Mesenchymal stem cell (in vitro differentiated cells and primary cell): Measurements from ENCODE around the gene THAP4.

Experiments used
- DNase-seq: peaks from one replicate; pipeline ENCODE4 v3.0.0-alpha.2; 2013
- H2AFZ ChIP-seq: one replicate; pipeline ENCODE4 v1.6.1; 2013; ENCODE audit warnings: low read depth, mild to moderate bottlenecking, control low read depth, inconsistent platforms, low read length, moderate library complexity
- H2AK5ac ChIP-seq: 2 replicates; pipeline ENCODE4 v1.6.1; 2013; ENCODE audit warnings: low read length, moderate library complexity, mild to moderate bottlenecking, inconsistent platforms; ENCODE audit not compliant: severe bottlenecking
- H2BK120ac ChIP-seq: one replicate; pipeline ENCODE4 v1.6.1; 2013; ENCODE audit warnings: low read depth, mild to moderate bottlenecking, inconsistent platforms, low read length, moderate library complexity
- H2BK12ac ChIP-seq, 2 experiments: one replicate each; pipeline ENCODE4 v1.6.1; 2013; ENCODE audit warnings: inconsistent platforms in 2 of 2, low read length in 2 of 2, mild to moderate bottlenecking in 2 of 2, moderate library complexity in 2 of 2, control low read depth in 1 of 2
- H2BK15ac ChIP-seq: one replicate; pipeline ENCODE4 v1.6.1; 2013; ENCODE audit warnings: mild to moderate bottlenecking, low read depth, inconsistent platforms; ENCODE audit not compliant: poor library complexity, severe bottlenecking
- H2BK5ac ChIP-seq: 2 replicates; pipeline ENCODE4 v1.6.1; 2013; ENCODE audit warnings: low read depth, mild to moderate bottlenecking, low read length, control low read depth, inconsistent platforms; ENCODE audit not compliant: poor library complexity, severe bottlenecking
- H3K14ac ChIP-seq, 2 experiments: one replicate each; pipeline ENCODE4 v1.6.1; 2013; ENCODE audit warnings: inconsistent platforms in 2 of 2, low read length in 2 of 2, control low read depth in 1 of 2, mild to moderate bottlenecking in 1 of 2, moderate library complexity in 1 of 2
- H3K18ac ChIP-seq, 2 experiments: one replicate each; pipeline ENCODE4 v1.6.1; 2013; ENCODE audit warnings: inconsistent platforms in 2 of 2, low read length in 2 of 2, control low read depth in 1 of 2, low read depth in 1 of 2, mild to moderate bottlenecking in 1 of 2
- H3K23ac ChIP-seq, 2 experiments: one replicate each; pipeline ENCODE4 v1.6.1; 2013; ENCODE audit warnings: inconsistent platforms in 2 of 2, low read length in 2 of 2, mild to moderate bottlenecking in 2 of 2, moderate library complexity in 2 of 2, control low read depth in 1 of 2
- H3K27ac ChIP-seq: 2 replicates; pipeline ENCODE4 v1.5.1; 2013; ENCODE audit warnings: mild to moderate bottlenecking, moderate library complexity, low read length, control low read depth, inconsistent platforms; ENCODE audit not compliant: poor library complexity, severe bottlenecking
- H3K27me3 ChIP-seq, 2 experiments: 2 replicates each; pipeline versions ENCODE4 v1.6.1 to v1.7.0; 2013; ENCODE audit warnings: low read length in 2 of 2, mild to moderate bottlenecking in 2 of 2, moderate library complexity in 2 of 2, control low read depth in 1 of 2, inconsistent platforms in 1 of 2; ENCODE audit not compliant: control insufficient read depth in 1 of 2, insufficient read depth in 1 of 2
- H3K36me3 ChIP-seq, 2 experiments: 2 replicates each; pipeline versions ENCODE4 v1.6.1 to v1.7.0; 2013; ENCODE audit warnings: low read length in 2 of 2, control low read depth in 1 of 2, inconsistent platforms in 1 of 2, low read depth in 1 of 2, mild to moderate bottlenecking in 1 of 2; ENCODE audit not compliant: insufficient read depth in 2 of 2, control insufficient read depth in 1 of 2
- H3K4ac ChIP-seq, 2 experiments: one replicate each; pipeline ENCODE4 v1.6.1; 2013; ENCODE audit warnings: inconsistent platforms in 2 of 2, low read length in 2 of 2, mild to moderate bottlenecking in 2 of 2, moderate library complexity in 2 of 2, control low read depth in 1 of 2, low read depth in 1 of 2
- H3K4me1 ChIP-seq: 2 replicates; pipeline ENCODE4 v1.6.1; 2013; ENCODE audit warnings: low read depth, low read length, control low read depth; ENCODE audit not compliant: control insufficient read depth, insufficient read depth
- H3K4me2 ChIP-seq: 2 replicates; pipeline ENCODE4 v1.6.1; 2013; ENCODE audit warnings: low read length, mild to moderate bottlenecking, inconsistent platforms; ENCODE audit not compliant: poor library complexity, severe bottlenecking
- H3K4me3 ChIP-seq, 2 experiments: 2 replicates each; pipeline versions ENCODE4 v1.5.1 to v1.7.0; 2013; ENCODE audit warnings: low read length in 2 of 2, mild to moderate bottlenecking in 2 of 2, control low read depth in 1 of 2, low read depth in 1 of 2; ENCODE audit not compliant: insufficient read depth in 1 of 2
- H3K79me1 ChIP-seq: replicated peaks from 2 replicates; pipeline ENCODE4 v1.6.1; 2013; ENCODE audit warnings: mild to moderate bottlenecking, control low read depth, low read length, inconsistent platforms; ENCODE audit not compliant: poor library complexity, severe bottlenecking
- H3K9ac ChIP-seq: 2 replicates; pipeline ENCODE4 v1.7.0; 2013; ENCODE audit warnings: mild to moderate bottlenecking, low read length, moderate library complexity
- H3K9me3 ChIP-seq: 2 replicates; pipeline ENCODE4 v1.7.0; 2013; ENCODE audit warnings: mild to moderate bottlenecking, low read length; ENCODE audit not compliant: control insufficient read depth
- H4K8ac ChIP-seq: one replicate; pipeline ENCODE4 v1.6.1; 2013; ENCODE audit warnings: inconsistent platforms, mild to moderate bottlenecking, low read length, moderate library complexity
- H4K91ac ChIP-seq: one replicate; pipeline ENCODE4 v1.6.1; 2013; ENCODE audit warnings: mild to moderate bottlenecking, low read length, inconsistent platforms
- WGBS: methylation state at CpG from one replicate; pipeline ENCODE4 v1.1.7; 2013; ENCODE audit warnings: mixed read lengths; 5-methylcytosine and 5-hydroxymethylcytosine counted together

THAP4 gene

DNA sequence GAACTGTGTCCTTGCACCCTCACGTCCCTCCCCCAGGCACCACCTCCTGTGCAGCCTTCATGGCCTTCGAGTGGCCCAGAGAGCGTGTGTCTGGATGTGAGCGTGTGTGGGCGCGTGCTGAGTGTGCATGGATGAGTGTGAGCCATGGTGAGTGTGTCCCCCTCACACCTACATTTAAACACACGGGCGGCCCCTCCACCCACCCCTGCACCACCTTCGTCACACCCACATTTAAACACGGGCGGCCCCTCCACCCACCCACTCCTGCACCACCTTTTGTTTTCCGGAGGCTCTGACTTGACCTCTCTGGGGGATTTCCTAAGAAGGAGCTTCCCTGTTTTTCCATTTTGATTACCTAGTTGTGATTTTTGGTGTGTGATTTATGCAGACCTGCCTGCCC, 31.9 kb upstream of the THAP4 start:
- DNase-seq: no peak

DNA sequence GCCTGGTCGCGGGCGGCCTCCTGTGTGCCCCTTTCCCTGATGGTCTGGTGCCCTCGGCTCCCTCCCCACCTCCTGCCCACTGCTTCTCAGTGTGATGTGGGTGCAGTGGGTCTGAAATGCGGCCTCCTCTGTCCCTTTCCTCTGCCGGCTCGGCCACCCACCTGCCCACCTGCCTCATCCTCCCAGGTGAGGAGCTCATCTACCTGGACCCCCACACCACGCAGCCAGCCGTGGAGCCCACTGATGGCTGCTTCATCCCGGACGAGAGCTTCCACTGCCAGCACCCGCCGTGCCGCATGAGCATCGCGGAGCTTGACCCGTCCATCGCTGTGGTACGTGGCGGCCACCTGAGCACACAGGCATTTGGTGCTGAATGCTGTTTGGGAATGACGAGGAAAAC, 31.4 kb upstream of the THAP4 start:
- no peak overlapping the region for H4K8ac ChIP-seq
- H3K4me2 ChIP-seq: no peak overlapping the region
- no peaks in the 10 kb centered on the region for H3K27me3 ChIP-seq
- 96% methylated on average over 17 of the region's 21 CpGs for WGBS
- no peak overlapping the region for H2BK12ac ChIP-seq
- no peak overlapping the region for H3K14ac ChIP-seq
- DNase-seq: no peak
- no peak overlapping the region for H2BK120ac ChIP-seq
- no peak overlapping the region for H2BK5ac ChIP-seq
- H3K9ac ChIP-seq: no peak overlapping the region
- peak overlapping the region; percentile 21 for H4K91ac ChIP-seq
- no peaks in the 10 kb centered on the region for H3K9me3 ChIP-seq
- H3K4me3 ChIP-seq: no peak overlapping the region
- H3K4me1 ChIP-seq: peaks cover 24% of the 10 kb centered on the region
- no peak overlapping the region for H2AK5ac ChIP-seq
- no peak overlapping the region for H3K27ac ChIP-seq
- peaks cover 63 to 64% of the 10 kb centered on the region in 2 experiments for H3K36me3 ChIP-seq
- peaks cover 38% of the 10 kb centered on the region for H3K79me1 ChIP-seq
- H3K23ac ChIP-seq: no peak overlapping the region
- H2BK15ac ChIP-seq: no peak overlapping the region
- no peak overlapping the region for H2AFZ ChIP-seq
- H3K18ac ChIP-seq: no peak overlapping the region
- no peak overlapping the region for H3K4ac ChIP-seq

More for the DNA sequence above, 31.9 kb upstream of the THAP4 start:
- Histone ChIP-seq H2BK120ac (no peak overlapping the region), H2AFZ (no peak overlapping the region), H3K23ac (no peak overlapping the region), H3K27me3 (no peaks in the 10 kb centered on the region), H2BK15ac (no peak overlapping the region), H4K91ac (peak overlapping the region; percentile 29), H3K4me1 (peaks cover 27% of the 10 kb centered on the region), H3K4me3 (no peak overlapping the region), H3K4me2 (no peak overlapping the region), H3K14ac (no peak overlapping the region), H2BK12ac (no peak overlapping the region), H2AK5ac (no peak overlapping the region), H3K9ac (no peak overlapping the region), H3K36me3 (peaks cover 66 to 67% of the 10 kb centered on the region in 2 experiments), H4K8ac (no peak overlapping the region), H3K27ac (no peak overlapping the region), H3K18ac (no peak overlapping the region), H2BK5ac (no peak overlapping the region), H3K9me3 (no peaks in the 10 kb centered on the region), H3K79me1 (peaks cover 40% of the 10 kb centered on the region), H3K4ac (no peak overlapping the region)
- no CpG with 5 or more reads among the region's 12 CpGs for WGBS

- DNase-seq: peak; percentile 47
- Histone ChIP-seq H3K4me2 (no peak overlapping the region), H3K9ac (no peak overlapping the region), H4K8ac (no peak overlapping the region), H3K23ac (no peak overlapping the region), H2AK5ac (no peak overlapping the region), H3K4me3 (no peak overlapping the region), H2BK12ac (no peak overlapping the region), H3K4me1 (peaks cover 23% of the 10 kb centered on the region), H2AFZ (no peak overlapping the region), H4K91ac (peak overlapping the region; percentile 28), H3K9me3 (no peaks in the 10 kb centered on the region), H3K14ac (no peak overlapping the region), H3K36me3 (peaks cover 48 to 55% of the 10 kb centered on the region in 2 experiments), H3K27me3 (no peaks in the 10 kb centered on the region), H3K79me1 (peaks cover 32% of the 10 kb centered on the region), H2BK15ac (no peak overlapping the region), H3K18ac (no peak overlapping the region), H3K27ac (no peak overlapping the region), H3K4ac (no peak overlapping the region), H2BK120ac (no peak overlapping the region), H2BK5ac (no peak overlapping the region)
- WGBS: 79% methylated on average over 37 of the region's 42 CpGs
Observed at GRCh38 chr2:241666627-241667400, 29.9 kb upstream of the THAP4 start.

- no peak overlapping the region for H3K14ac ChIP-seq
- H4K91ac ChIP-seq: no peak overlapping the region
- no peak overlapping the region for H2BK5ac ChIP-seq
- no peak overlapping the region for H3K4ac ChIP-seq
- H3K4me2 ChIP-seq: no peak overlapping the region
- DNase-seq: no peak
- H3K23ac ChIP-seq: no peak overlapping the region
- no peaks in the 10 kb centered on the region for H3K9me3 ChIP-seq
- 94% methylated on average over 20 of the region's 23 CpGs for WGBS
- H2BK120ac ChIP-seq: no peak overlapping the region
- H3K27ac ChIP-seq: no peak overlapping the region
- H2BK12ac ChIP-seq: peak overlapping the region in 1 of 2 experiments; percentile 15
- H3K9ac ChIP-seq: peak overlapping the region; percentile 34
- peaks cover 48 to 55% of the 10 kb centered on the region in 2 experiments for H3K36me3 ChIP-seq
- no peak overlapping the region for H4K8ac ChIP-seq
- H2BK15ac ChIP-seq: no peak overlapping the region
- H2AK5ac ChIP-seq: no peak overlapping the region
- H3K18ac ChIP-seq: no peak overlapping the region
- H3K79me1 ChIP-seq: peaks cover 35% of the 10 kb centered on the region
- H3K27me3 ChIP-seq: no peaks in the 10 kb centered on the region
- no peak overlapping the region for H2AFZ ChIP-seq
- H3K4me3 ChIP-seq: no peak overlapping the region
- peaks cover 23% of the 10 kb centered on the region for H3K4me1 ChIP-seq
Observed at GRCh38 chr2:241665731-241666440, 28.9 kb upstream of the THAP4 start.
